CD4-positive, alpha-beta T cell treated with Interleukin-17A for 1 hour (primary cell): ENCODE results near the gene TWF1.
"Not testable (repeated sequence)": the region's sequence is repeated elsewhere in the genome, so short reads cannot be mapped to it uniquely, and the experiment has no call there.

Experiments used
- DNase-seq: peaks from one replicate; pipeline ENCODE4 v3.0.0-alpha.2; 2020

The TWF1 gene

DNA sequence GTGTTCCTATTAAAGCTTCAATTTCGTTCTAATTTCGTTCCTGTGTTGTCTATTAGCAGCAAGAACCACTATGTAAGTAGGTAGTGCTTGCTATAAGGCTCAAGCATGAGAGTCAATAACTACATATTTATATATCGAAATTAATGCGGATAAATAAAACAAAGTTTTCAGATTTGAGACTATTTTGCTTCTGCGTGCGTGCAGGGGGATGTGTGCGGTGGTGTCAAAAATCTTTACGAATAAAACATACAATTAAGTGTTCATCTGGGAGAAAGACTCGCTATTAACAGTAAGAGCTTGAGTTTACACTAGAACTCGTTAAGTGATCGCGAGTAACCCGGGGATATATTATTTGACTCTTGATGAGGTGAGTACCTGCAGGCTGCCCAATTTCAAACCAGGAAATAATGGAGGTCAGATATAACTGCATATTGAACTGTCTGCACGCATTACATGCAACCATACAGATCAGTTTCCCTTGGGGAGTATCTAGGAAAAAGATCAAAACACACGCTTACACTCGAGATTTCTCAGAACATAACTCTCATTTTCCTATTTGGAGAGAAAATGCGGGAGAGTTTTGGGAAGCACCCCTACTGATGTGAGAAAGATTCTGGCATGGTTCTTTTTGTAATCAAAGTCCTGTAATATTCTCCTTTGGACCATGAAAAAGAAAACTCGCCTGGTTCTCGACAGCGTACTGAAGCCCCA is 813 bp downstream of the TWF1 start:
- peak; percentile 34 for DNase-seq

- no peak for DNase-seq
Measured at GRCh38 chr12:43797561-43798217, 8.4 kb downstream of the TWF1 start.

- no peak for DNase-seq
Measured at GRCh38 chr12:43795716-43796280, 10.3 kb downstream of the TWF1 start.

DNA sequence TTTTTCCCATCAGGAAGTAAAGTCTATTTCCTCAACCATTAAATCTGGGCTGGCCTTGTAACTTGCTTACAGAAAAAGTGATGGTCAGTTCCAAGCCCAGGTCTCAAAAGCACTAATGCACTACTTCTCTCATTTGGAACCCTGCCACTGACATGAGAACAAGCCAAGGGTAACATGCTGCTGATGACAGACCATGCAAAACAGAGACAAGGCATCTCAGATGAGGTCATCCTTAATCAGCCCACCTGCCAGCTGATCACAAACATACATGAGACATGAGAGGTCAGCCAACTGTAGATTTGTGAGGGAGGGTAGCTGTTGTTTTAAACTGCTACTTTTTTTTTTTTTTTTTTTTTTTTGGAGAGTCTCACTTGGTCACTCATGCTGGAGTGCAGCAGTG is 16.2 kb downstream of the TWF1 start:
- no peak for DNase-seq

- DNase-seq, result no peak
Measured at GRCh38 chr12:43786899-43787693, 19.0 kb downstream of the TWF1 start.

DNA sequence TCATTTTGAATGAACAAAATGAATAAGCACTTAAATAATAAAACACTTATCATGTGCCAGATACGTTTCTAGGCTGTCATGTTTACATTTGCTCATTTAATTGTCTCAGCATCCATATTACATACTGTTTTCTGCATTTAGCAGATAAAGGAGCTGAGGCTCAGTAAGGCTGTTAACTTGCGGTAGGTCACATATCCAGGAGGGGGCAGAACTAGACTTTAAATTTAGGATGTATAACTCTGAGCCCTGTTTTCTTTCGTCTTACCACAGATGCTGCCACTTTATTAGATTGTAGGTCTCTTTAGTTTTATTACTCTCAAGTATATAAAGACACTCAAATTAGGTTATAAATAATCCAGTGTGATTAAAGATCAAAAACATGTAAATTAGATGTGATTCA is 29.6 kb downstream of the TWF1 start:
- DNase-seq, result peak; percentile 57

DNA sequence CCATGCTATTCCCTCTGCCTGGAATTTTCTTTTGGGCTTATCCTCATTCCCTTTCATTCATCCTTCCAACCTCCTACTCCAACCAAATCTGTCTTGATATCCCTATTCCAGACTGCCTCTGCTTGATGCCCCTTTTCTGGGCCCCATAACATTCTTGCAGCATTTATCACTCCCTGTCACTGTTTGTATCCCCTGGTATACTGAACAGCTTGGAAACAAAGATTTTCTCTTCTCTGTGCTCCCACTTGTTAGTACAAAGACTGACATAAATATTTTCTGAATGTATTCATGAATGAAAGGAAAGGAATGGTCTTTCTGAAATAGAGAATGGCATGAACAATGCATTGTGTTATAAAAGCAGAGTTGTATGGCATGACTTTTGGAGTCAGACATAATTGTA is 39.8 kb downstream of the TWF1 start:
- no peak for DNase-seq

- DNase-seq, result no peak
Measured at GRCh38 chr12:43764528-43764927, 41.6 kb downstream of the TWF1 start.

GRCh38 chr12:43763769-43764168 is 42.3 kb downstream of the TWF1 start:
- no peak for DNase-seq

- no peak for DNase-seq
Measured at GRCh38 chr12:43762596-43762995, 43.5 kb downstream of the TWF1 start.

- DNase-seq, result no peak
Measured at GRCh38 chr12:43761500-43761899, 44.6 kb downstream of the TWF1 start.

DNA sequence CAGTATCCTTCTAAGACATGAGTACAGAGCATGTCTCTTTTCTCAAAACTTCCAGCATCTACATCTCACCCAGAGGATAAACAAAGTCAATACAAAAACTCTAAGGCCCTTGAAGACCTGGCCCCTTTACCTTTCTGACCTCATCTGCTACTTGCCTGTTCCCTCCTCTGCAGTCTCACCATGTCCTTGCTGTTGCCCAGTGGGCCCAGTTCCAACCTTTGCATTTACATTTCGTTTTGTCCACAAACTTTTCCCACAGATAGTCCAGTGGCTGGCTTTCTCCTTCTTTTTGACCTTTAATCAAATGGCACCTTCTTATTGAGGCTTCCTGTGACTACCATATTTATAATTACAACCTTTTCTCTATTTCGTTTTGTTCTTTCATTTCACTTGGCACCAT is 45.7 kb downstream of the TWF1 start:
- no peak for DNase-seq

DNA sequence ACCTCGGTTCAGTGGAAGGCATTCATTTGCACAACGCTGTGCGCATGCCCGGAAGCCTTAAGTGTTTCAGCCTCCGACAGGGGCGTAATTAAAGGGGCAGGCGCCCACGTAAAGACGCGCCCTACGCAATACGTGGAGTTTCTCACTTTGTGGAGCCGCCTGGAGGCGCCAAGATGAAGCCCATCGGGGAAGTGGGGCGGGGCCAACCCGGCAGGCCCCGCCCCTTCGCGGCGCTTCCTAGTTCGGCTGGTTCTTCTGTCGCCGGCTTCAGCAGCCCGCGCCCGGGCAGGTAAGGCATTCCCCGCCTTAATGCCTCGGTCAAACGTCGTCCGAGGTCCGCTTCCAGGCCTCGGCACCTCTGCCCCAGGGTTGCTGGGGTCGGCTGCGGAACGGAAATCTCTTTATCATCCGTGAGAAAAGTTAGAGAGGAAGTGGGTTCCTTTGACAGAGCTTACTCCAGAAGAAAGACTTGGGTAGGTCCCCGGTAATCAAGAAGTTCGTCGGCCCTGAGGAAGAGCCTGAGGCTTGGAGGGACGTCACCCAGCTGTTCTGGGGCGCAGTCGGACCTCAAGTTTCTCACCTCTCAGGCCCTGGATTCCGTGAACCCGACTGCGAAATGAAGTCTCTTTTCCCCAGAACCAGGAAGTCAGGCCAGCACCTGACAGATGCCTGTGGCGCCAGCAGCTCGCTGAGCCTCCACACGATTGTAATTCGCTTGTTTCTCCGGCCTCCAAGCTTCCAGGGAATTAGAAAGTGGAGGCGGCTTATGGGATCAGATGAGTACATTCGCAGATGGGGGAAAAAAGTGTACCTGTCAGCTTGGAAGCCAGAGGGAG is 47.2 kb downstream of the TWF1 start, which contains the start of the genes IRAK4 and PUS7L:
TSS of gene IRAK4 (plus strand) at position 224 of the 836 bp plus-strand sequence. CDS start 9,161 bp downstream, outside the sequence.
TSS of gene PUS7L (minus strand) at position 63 of the 836 bp plus-strand sequence. CDS start 3,545 bp downstream, outside the sequence.
- DNase-seq, result peak; percentile 97

DNA sequence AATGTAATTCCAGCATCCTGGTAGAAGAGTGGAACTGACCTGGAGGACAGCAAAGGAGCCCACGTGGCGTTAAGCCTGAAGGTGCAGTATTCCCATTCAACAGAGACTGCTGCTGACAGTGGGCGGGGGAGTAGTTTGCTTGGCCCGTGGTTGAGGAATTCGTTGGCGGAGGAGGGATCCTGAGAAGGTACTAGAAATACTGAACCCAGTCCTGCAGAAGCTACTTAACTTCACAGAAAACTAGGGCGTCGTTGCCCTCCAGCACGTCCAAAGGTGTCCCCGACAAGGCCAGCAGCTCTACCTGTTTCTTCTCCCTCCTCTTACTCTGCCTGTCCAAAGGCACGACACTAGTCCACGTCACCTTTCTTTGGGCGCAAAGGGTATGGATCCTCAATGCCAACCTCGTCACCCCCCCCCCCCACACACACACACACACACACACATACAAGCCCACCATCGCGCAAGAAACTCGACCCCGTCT is 47.8 kb downstream of the TWF1 start:
- no peak for DNase-seq

DNA sequence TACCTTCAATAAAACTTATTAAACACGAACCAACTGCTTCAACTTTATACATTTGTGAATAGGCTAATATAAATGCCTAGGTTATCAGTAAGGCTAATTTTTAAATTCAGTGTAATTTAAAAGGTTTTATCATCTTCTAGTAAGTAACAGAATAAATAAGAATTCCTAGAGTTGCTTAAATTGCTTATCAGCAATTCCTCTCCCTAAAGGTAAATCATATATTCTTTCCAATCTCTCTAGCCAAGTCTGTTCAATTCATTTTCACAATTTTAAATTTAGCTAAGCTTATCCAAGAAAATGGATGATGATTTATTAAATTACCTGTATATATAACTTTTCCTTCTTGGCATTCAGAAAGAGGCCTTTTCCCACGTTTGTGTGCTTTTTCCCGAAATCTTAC is 52.1 kb downstream of the TWF1 start:
- DNase-seq, result no peak

GRCh38 chr12:43751360-43751759 is 54.8 kb downstream of the TWF1 start:
- DNase-seq, result not testable (repeated sequence)

GRCh38 chr12:43750814-43751213 is 55.3 kb downstream of the TWF1 start:
- no peak for DNase-seq

- DNase-seq, result no peak
Measured at GRCh38 chr12:43749016-43749415, 57.1 kb downstream of the TWF1 start.

DNA sequence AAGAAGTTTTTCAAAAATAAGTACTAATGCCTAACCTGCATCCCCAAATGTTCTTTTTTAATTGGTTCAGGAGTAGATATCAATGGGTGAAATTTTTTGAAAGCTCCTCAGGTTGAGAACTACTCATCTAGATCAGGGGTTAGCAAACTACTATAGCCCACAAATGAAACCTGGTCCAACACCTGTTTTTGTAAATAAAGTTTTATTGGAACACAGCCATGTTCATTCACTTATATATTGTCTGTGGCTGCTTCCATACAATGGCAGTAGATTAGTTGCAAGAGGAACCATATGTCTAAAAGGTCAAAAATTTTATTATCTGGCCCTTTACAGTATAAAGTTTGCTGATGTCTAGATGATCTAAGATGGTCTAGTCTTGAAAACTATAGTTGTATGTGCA is 61.3 kb downstream of the TWF1 start:
- no peak for DNase-seq
